HepG2 (cell line): Measurements from ENCODE around the gene MFAP3L. TPM values are rescaled to one million over a fixed set of nuclear protein-coding genes. Genes with fewer than 3 reads are reported as not detected.

Experiments used
- CBX2 ChIP-seq, 2 experiments: fragments of 200-600 bp in 1 of 2; sonication (generic); formaldehyde crosslinking in 1 of 2; IDR thresholded peaks; 2 replicates each; pipeline versions ENCODE4 v1.7.0 to v1.8.1; 2018 to 2022; ENCODE audit warnings: low read depth in 2 of 2, low read length in 1 of 2, mild to moderate bottlenecking in 1 of 2, missing genetic modification reagents in 1 of 2
- CSRNP2 ChIP-seq: sonication (generic); formaldehyde crosslinking; conservative IDR thresholded peaks from 2 replicates; pipeline ENCODE4 v1.8.0; 2022; ENCODE audit warnings: low read depth, missing genetic modification reagents
- ELF4 ChIP-seq: sonication (generic); formaldehyde crosslinking; IDR thresholded peaks from 2 replicates; pipeline ENCODE4 v1.5.0; 2020; ENCODE audit warnings: missing genetic modification reagents, mild to moderate bottlenecking, moderate library complexity, borderline replicate concordance
- NBN ChIP-seq: fragments of 450-650 bp; conservative IDR thresholded peaks from 2 replicates; pipeline ENCODE4 v1.6.1; 2017
- PHF5A ChIP-seq: IDR thresholded peaks from one replicate; pipeline ENCODE4 v1.6.1; 2018; ENCODE audit warnings: low read depth, missing genetic modification reagents; ENCODE audit not compliant: unreplicated experiment
- PLSCR1 ChIP-seq: sonication (generic); formaldehyde crosslinking; IDR thresholded peaks from 2 replicates; pipeline ENCODE4 v1.5.0; 2020; ENCODE audit warnings: missing genetic modification reagents, mild to moderate bottlenecking, borderline replicate concordance
- PRDM15 ChIP-seq: sonication (generic); formaldehyde crosslinking; IDR thresholded peaks from 2 replicates; pipeline ENCODE4 v1.4.0; 2020; ENCODE audit warnings: missing genetic modification reagents
- RCOR2 ChIP-seq: IDR thresholded peaks from 2 replicates; pipeline ENCODE4 v1.6.1; 2016; ENCODE audit warnings: missing biosample characterization, missing genetic modification reagents
- REL ChIP-seq: sonication (generic); formaldehyde crosslinking; conservative IDR thresholded peaks from 2 replicates; pipeline ENCODE4 v1.8.0; 2022; ENCODE audit warnings: mild to moderate bottlenecking, missing genetic modification reagents, moderate library complexity
- SRSF4 ChIP-seq: fragments of 200-400 bp; formaldehyde crosslinking; IDR thresholded peaks from one replicate; pipeline ENCODE4 v1.6.1; 2018; ENCODE audit warnings: mild to moderate bottlenecking, low read depth, low read length, moderate library complexity; ENCODE audit not compliant: poor library complexity, severe bottlenecking
- TCF7L2 ChIP-seq: IDR thresholded peaks from 2 replicates; pipeline ENCODE4 v1.6.1; 2011; ENCODE audit warnings: mild to moderate bottlenecking, low read depth, low read length, moderate library complexity
- ZEB1 ChIP-seq: IDR thresholded peaks from 2 replicates; pipeline ENCODE4 v1.6.1; 2012; ENCODE audit warnings: mild to moderate bottlenecking, low read depth, inconsistent platforms; ENCODE audit not compliant: insufficient replicate concordance
- ZFP36L1 ChIP-seq: sonication (generic); formaldehyde crosslinking; IDR thresholded peaks from 2 replicates; pipeline ENCODE4 v1.8.0; 2022; ENCODE audit warnings: mild to moderate bottlenecking, missing genetic modification reagents, moderate library complexity
- ZFP41 ChIP-seq: sonication (generic); formaldehyde crosslinking; IDR thresholded peaks from 2 replicates; pipeline ENCODE4 v1.4.0; 2020; ENCODE audit warnings: mild to moderate bottlenecking, missing genetic modification reagents, borderline replicate concordance
- ZGPAT ChIP-seq: IDR thresholded peaks from 2 replicates; pipeline ENCODE4 v1.6.1; 2016; ENCODE audit warnings: mild to moderate bottlenecking
- ZNF468 ChIP-seq: sonication (generic); formaldehyde crosslinking; IDR thresholded peaks from 2 replicates; pipeline ENCODE4 v1.8.0; 2022; ENCODE audit warnings: mild to moderate bottlenecking, moderate library complexity, missing genetic modification reagents
- ZNF782 ChIP-seq: sonication (generic); formaldehyde crosslinking; IDR thresholded peaks from 2 replicates; pipeline ENCODE4 v1.4.0; 2020; ENCODE audit warnings: missing genetic modification reagents, mild to moderate bottlenecking, borderline replicate concordance
- polyA plus RNA-seq, 8 experiments: library from polyadenylated mRNA; depleted of rRNA in 3 of 8; stranded (reverse) in 7 of 8; unstranded in 1 of 8; fragments of >200 nt; fragmentation: Illumina TruSeq in 4 of 8; extraction: Trizol in 4 of 8; gene quantifications; 2 replicates each; pipeline versions ENCODE4 v1.2.1 to v1.2.3, GENCODE V29; 2011 to 2016; ENCODE audit warnings: low read depth in 4 of 8, missing spikeins in 1 of 8, mixed read lengths in 1 of 8; ENCODE audit not compliant: insufficient read depth in 1 of 8
- total RNA-seq, 5 experiments: library from RNA; depleted of rRNA; stranded (reverse); fragments of >200 nt; fragmentation: Illumina TruSeq; extraction: Trizol; gene quantifications; 2 replicates each; pipeline ENCODE4 v1.2.3, GENCODE V29; 2016; ENCODE audit warnings: low read depth in 1 of 5

MFAP3L gene
- total and polyA plus RNA-seq, 2 of the 13 experiments (the other 11 are each of a cell fraction or from before 2014, with no cell fraction given) = 1.5 to 3.6 TPM

GRCh38 chr4:169975838-169976796, 50.1 kb downstream of the MFAP3L start (continued):
- no peak for TF ChIP-seq PRDM15 (CRISPR knock-in tag)
- TF ChIP-seq NBN = no peak
- no peak for TF ChIP-seq CBX2 (IDR thresholded peaks at IDR 0.05; ENCODE audit: low read depth, low read length)
- TF ChIP-seq CBX2 (CRISPR knock-in tag; IDR thresholded peaks at IDR 0.05; ENCODE audit: low read depth) = no peak
- no peak for TF ChIP-seq TCF7L2
- TF ChIP-seq ZFP36L1 (CRISPR knock-in tag) = no peak
- TF ChIP-seq REL = no peak
- TF ChIP-seq ZFP41 (CRISPR knock-in tag) = no peak
- TF ChIP-seq RCOR2 (CRISPR knock-in tag) = 0 out of 2 replicates have a peak, but pooled peaks have one; percentile 45
- TF ChIP-seq PHF5A (CRISPR knock-in tag) = no peak
- TF ChIP-seq ZEB1 = no peak
- TF ChIP-seq ELF4 (CRISPR knock-in tag) = no peak
- TF ChIP-seq ZNF782 (CRISPR knock-in tag) = no peak
- 0 out of 2 replicates have a peak, but pooled peaks have one; percentile 22 for TF ChIP-seq ZGPAT (CRISPR knock-in tag)
- no peak for TF ChIP-seq CSRNP2
- no peak for TF ChIP-seq SRSF4
- no peak for TF ChIP-seq ZNF468
- TF ChIP-seq PLSCR1 (CRISPR knock-in tag) = no peak
